Neutrophil (primary cell): ENCODE measurements around the gene CCDC142.

ENCODE experiments used
- H3K27ac ChIP-seq: fragments of 200-600 bp; sonication (generic); 2 replicates; pipeline ENCODE4 v1.5.1; 2016; ENCODE audit warnings: mild to moderate bottlenecking, moderate library complexity
- H3K27me3 ChIP-seq: fragments of 200-600 bp; sonication (generic); 2 replicates; pipeline ENCODE4 v1.6.0; 2016; ENCODE audit warnings: mild to moderate bottlenecking
- H3K36me3 ChIP-seq: fragments of 200-600 bp; sonication (generic); 2 replicates; pipeline ENCODE4 v1.5.1; 2017
- H3K4me1 ChIP-seq, 2 experiments: fragments of 200-600 bp in 1 of 2; sonication (generic) in 1 of 2; 1 replicate in 1 of 2; 2 replicates in 1 of 2; pipeline versions ENCODE4 v1.5.1 to v1.6.1; 2013 to 2016; ENCODE audit warnings: low read depth in 1 of 2, low read length in 1 of 2, mild to moderate bottlenecking in 1 of 2, moderate library complexity in 1 of 2; ENCODE audit not compliant: control insufficient read depth in 1 of 2, insufficient read depth in 1 of 2
- H3K4me3 ChIP-seq, 2 experiments: fragments of 200-600 bp in 1 of 2; sonication (generic) in 1 of 2; 1 replicate in 1 of 2; 2 replicates in 1 of 2; pipeline ENCODE4 v1.5.1; 2013 to 2016; ENCODE audit warnings: low read depth in 1 of 2, low read length in 1 of 2, mild to moderate bottlenecking in 1 of 2, moderate library complexity in 1 of 2
- H3K9me3 ChIP-seq: fragments of 200-600 bp; sonication (generic); 2 replicates; pipeline ENCODE4 v1.5.1; 2016
- CTCF ChIP-seq: fragments of 200-600 bp; sonication (generic); IDR thresholded peaks from 2 replicates; pipeline ENCODE4 v1.5.1; 2016; ENCODE audit warnings: antibody characterized with exemption

Gene CCDC142

GRCh38 chr2:74525717-74526648 lies 43.2 kb upstream of the CCDC142 start, which contains the start of gene DQX1:
Gene DQX1, minus strand, starts transcription at chr2:74526231. Its CDS starts 502 bp downstream, at chr2:74525729.
- H3K36me3 ChIP-seq = peaks cover 25% of the 10 kb centered on the region
- no peaks in the 10 kb centered on the region for H3K9me3 ChIP-seq
- peak within 1 kb of the TSS; percentile 26 for H3K27ac ChIP-seq
- TF ChIP-seq CTCF = no peak
- H3K27me3 ChIP-seq = peaks cover 24% of the 10 kb centered on the region
- H3K4me1 ChIP-seq = peaks cover 23 to 25% of the 10 kb centered on the region in 2 experiments
- no peak within 1 kb of the TSS for H3K4me3 ChIP-seq

DNA sequence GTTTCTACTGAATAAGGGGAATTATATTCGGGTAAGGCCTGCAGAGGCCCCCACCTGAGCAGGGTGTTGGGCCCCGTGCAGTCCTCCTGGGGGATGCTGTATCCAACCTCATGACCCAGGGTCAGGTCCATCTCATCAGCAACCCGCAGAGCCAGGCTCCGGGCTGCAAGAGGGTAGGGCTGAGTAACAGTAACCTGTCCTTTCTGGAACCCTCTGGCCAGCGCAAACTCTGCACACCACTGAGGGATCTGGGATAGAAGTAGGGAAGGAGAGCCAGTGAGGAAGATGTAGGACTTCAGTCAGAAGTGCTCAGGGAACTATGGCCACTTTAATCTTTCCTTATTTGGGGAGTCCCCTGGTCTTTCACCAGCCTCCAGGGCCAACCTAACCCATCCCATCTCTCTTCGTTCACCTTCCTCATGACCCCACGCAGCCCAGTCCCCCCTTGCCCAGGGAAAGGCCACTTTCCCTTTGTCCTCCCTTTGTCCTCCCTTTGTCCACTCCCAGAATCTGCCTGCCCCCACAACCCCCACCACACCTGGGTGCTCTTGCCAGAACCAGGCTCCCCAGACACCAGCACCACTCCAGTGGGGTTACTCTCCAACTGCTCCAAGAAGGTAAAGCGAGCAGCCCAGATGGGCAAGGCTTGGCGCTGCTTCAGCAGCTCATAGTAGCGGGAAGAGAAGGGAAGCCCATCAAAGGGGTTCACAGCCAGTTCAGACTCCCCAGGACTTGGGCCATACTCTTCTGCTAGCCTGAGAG lies 42.3 kb upstream of the CCDC142 start:
- peaks cover 25% of the 10 kb centered on the region for H3K36me3 ChIP-seq
- H3K27ac ChIP-seq = no peak overlapping the region
- H3K9me3 ChIP-seq = no peaks in the 10 kb centered on the region
- H3K27me3 ChIP-seq = peaks cover 33% of the 10 kb centered on the region
- H3K4me3 ChIP-seq = no peak overlapping the region
- H3K4me1 ChIP-seq = peaks cover 15 to 17% of the 10 kb centered on the region in 2 experiments
- TF ChIP-seq CTCF = no peak

DNA sequence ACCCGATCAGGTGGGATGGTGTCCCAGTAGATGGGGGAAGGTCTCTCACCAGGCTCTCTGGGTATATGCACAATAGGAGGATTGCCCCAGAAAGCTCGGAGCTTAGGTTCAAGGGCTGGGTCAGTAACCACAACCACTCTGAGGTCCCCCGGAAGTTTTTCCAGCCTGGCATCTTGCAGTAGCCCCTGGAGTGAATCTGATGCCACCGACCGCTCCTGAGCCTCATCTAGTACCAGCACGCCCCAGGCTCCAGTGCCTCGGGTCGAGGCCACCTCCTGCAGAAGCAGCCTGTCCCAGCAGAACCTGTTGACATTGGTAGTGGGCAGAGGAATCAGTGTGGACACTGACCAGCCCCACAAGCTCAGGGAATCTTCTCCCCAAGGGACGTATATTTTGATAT lies 41.2 kb upstream of the CCDC142 start:
- no peak overlapping the region for H3K27ac ChIP-seq
- peaks cover 25% of the 10 kb centered on the region for H3K36me3 ChIP-seq
- no peak overlapping the region for H3K4me3 ChIP-seq
- H3K4me1 ChIP-seq = peaks cover 11 to 13% of the 10 kb centered on the region in 2 experiments
- no peak for TF ChIP-seq CTCF
- H3K9me3 ChIP-seq = no peaks in the 10 kb centered on the region
- peaks cover 44% of the 10 kb centered on the region for H3K27me3 ChIP-seq

DNA sequence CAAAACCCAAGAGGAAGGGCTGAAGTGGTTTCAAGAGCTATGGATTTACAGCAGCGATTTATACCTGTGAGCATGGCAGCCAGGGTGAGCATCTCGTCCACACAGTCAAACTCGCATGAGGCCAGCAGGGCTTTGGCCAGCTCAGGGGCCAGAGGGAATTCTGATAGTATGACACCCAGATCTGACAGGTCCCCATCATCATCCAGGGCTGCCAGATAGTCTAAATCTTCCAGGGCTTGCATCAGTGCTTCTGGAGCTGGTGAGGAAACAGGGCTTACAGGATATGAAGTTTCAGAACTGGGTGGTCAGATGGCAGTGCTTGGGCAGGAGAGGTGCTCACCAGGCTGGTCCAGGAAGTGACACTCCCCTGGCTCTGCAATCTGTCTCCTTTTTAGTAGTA lies 39.7 kb upstream of the CCDC142 start:
- H3K9me3 ChIP-seq = no peaks in the 10 kb centered on the region
- H3K27ac ChIP-seq = no peak overlapping the region
- no peak for TF ChIP-seq CTCF
- no peaks in the 10 kb centered on the region for H3K4me1 ChIP-seq
- no peak overlapping the region for H3K4me3 ChIP-seq
- H3K27me3 ChIP-seq = peaks cover 59% of the 10 kb centered on the region
- H3K36me3 ChIP-seq = peaks cover 19% of the 10 kb centered on the region

DNA sequence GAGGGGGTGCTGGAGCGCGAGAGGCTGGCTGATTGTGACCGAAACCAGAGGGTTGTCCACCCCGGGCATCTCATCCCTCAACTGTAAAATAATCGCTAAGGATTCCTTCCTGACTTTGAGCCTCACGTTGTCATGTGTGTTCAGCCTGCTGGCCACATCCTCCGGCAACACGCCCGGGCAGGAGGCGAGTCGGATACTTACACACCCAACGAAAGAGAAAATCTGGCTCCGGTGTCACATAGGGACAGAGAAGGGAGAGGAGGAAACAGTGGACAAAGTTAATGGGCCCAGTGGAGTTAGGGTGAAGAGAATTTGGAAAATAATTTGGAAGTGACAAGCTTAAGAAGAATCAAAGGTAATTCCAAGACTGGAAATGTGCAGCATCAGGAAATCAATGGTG lies 33.9 kb upstream of the CCDC142 start:
- Histone ChIP-seq H3K27me3 (peaks cover 100% of the 10 kb centered on the region), H3K4me1 (peaks cover 29 to 32% of the 10 kb centered on the region in 2 experiments), H3K9me3 (no peaks in the 10 kb centered on the region), H3K4me3 (peak overlapping the region; percentile 54 to 66), H3K27ac (no peak overlapping the region), H3K36me3 (no peaks in the 10 kb centered on the region)
- TF ChIP-seq CTCF = no peak
